ENCODE data around the gene TACC2.
A peak's percentile ranks its signal among the peaks of the same experiment; 100 is the strongest.

The TACC2 gene

GRCh38 chr10:122264436-122264835, 275.5 kb downstream of the TACC2 start:
- no peak overlapping the region for H3K4me3 ChIP-seq (ENCODE audit: low read length)
- DNase-seq (ENCODE audit: low read depth) = no peak
- TF ChIP-seq CTCF (conservative IDR thresholded peaks at IDR 0.05; ENCODE audit: low read length) = no peak

GRCh38 chr10:122264931-122265330, 276.0 kb downstream of the TACC2 start:
- no peak for DNase-seq (ENCODE audit: low read depth)
- no peak overlapping the region for H3K4me3 ChIP-seq (ENCODE audit: low read length)
- no peak for TF ChIP-seq CTCF (conservative IDR thresholded peaks at IDR 0.05; ENCODE audit: low read length)

GRCh38 chr10:122265896-122266295, 276.9 kb downstream of the TACC2 start:
- DNase-seq (ENCODE audit: low read depth) = no peak
- H3K4me3 ChIP-seq (ENCODE audit: low read length) = no peak overlapping the region
- no peak for TF ChIP-seq CTCF (conservative IDR thresholded peaks at IDR 0.05; ENCODE audit: low read length)

- DNase-seq (ENCODE audit: low read depth) = no peak
- H3K4me3 ChIP-seq (ENCODE audit: low read length) = no peak overlapping the region
- TF ChIP-seq CTCF (conservative IDR thresholded peaks at IDR 0.05; ENCODE audit: low read length) = peak; percentile 92
Observed at GRCh38 chr10:122267849-122268737, 279.1 kb downstream of the TACC2 start.

GRCh38 chr10:122269059-122269687, 280.2 kb downstream of the TACC2 start:
- TF ChIP-seq CTCF (conservative IDR thresholded peaks at IDR 0.05; ENCODE audit: low read length) = no peak
- no peak for DNase-seq (ENCODE audit: low read depth)
- H3K4me3 ChIP-seq (ENCODE audit: low read length) = no peak overlapping the region

GRCh38 chr10:122271076-122271475, 282.1 kb downstream of the TACC2 start, which contains the start of gene BTBD16:
BTBD16 (plus strand) TSS chr10:122271296; CDS start chr10:122275082, 3,786 bp downstream.
- TF ChIP-seq CTCF (conservative IDR thresholded peaks at IDR 0.05; ENCODE audit: low read length) = no peak
- DNase-seq (ENCODE audit: low read depth) = no peak
- no peak within 1 kb of the TSS for H3K4me3 ChIP-seq (ENCODE audit: low read length)

All from AG10803 (cell line).